Spleen (tissue), 7 donors: ENCODE results near the gene HOXC12.

Source experiments
- CTCF ChIP-seq, 11 experiments: fragments of 200-600 bp in 7 of 11; fragments of 450-650 bp in 4 of 11; sonication (generic) in 4 of 11; IDR thresholded peaks in 8 of 11; conservative IDR thresholded peaks in 3 of 11; 1 replicate in 7 of 11; 2 replicates in 4 of 11; pipeline versions ENCODE4 v1.4.0 to v1.8.0; 2016 to 2021; ENCODE audit warnings: antibody characterized with exemption in 11 of 11, inconsistent platforms in 4 of 11, mild to moderate bottlenecking in 1 of 11
- POLR2A ChIP-seq, 3 donors: fragments of 450-650 bp; IDR thresholded peaks; one replicate each; pipeline ENCODE4 v1.5.1; 2017; ENCODE audit warnings: antibody characterized with exemption in 3 of 3, mild to moderate bottlenecking in 1 of 3
- POLR2AphosphoS5 ChIP-seq, 3 donors: sonication (generic); formaldehyde crosslinking; IDR thresholded peaks; one replicate each; pipeline ENCODE4 v1.5.1; 2017; ENCODE audit warnings: antibody characterized with exemption in 3 of 3
- donor health status: DM: no; HTN: no; CAD: no; lungs with moderate emphysema.
- donor health status: DM: no; HTN: no; CAD: no.
- donor health status: DM: no; HTN: no; CAD: no.

- TF ChIP-seq CTCF (IDR thresholded peaks at IDR 0.05 in 8 of 11, conservative IDR thresholded peaks at IDR 0.05 in 3 of 11) (no peak), POLR2A (IDR thresholded peaks at IDR 0.05) (no peak), POLR2AphosphoS5 (IDR thresholded peaks at IDR 0.05) (no peak)
These were observed 48.2 kb downstream of the HOXC12 start for GRCh38 chr12:54002915-54003389.
